Stimulated activated CD4-positive, alpha-beta T cell treated with anti-CD3 and anti-CD28 coated beads, Interleukin-1b, Interleukin-23, amount 100 ng/mL, for 48 hours (primary cell): ENCODE data around the gene GSTP1.
"Not testable (repeated sequence)": the region's sequence is repeated elsewhere in the genome, so short reads cannot be mapped to it uniquely, and the experiment has no call there.

Experiments used
- DNase-seq: peaks from one replicate; pipeline ENCODE4 v3.0.0-alpha.2; 2020

The GSTP1 gene

GRCh38 chr11:67583247-67584204 is at the start of gene GSTP1:
GSTP1 (plus strand) TSS chr11:67583812; CDS start chr11:67583844, 32 bp downstream.
- peak; percentile 78 for DNase-seq

- DNase-seq: no peak
Measured at GRCh38 chr11:67534070-67534679, 49.4 kb upstream of the GSTP1 start.

GRCh38 chr11:67535561-67535960 is 48.1 kb upstream of the GSTP1 start:
- DNase-seq: no peak

DNA sequence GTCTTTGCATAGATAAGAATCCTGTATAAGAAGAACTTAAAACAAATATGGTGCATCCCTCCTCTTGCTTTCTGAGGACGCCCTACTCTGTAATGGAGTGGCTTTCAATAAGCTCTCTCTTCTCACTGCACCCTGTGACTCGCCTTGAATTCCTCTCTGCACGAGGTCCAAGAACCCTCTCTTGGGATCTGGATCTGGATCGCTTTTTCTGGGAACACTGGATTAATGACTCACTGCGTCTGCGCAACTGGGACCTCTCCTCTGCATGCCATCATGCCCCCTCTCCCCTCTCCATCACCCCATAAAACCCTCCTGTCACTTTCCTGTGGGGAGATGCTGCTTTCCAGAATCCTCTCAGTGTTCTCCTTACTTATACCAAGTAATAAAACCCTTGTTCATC is 45.3 kb upstream of the GSTP1 start:
- DNase-seq: no peak

- no peak for DNase-seq
Measured at GRCh38 chr11:67538823-67539505, 44.6 kb upstream of the GSTP1 start.

DNA sequence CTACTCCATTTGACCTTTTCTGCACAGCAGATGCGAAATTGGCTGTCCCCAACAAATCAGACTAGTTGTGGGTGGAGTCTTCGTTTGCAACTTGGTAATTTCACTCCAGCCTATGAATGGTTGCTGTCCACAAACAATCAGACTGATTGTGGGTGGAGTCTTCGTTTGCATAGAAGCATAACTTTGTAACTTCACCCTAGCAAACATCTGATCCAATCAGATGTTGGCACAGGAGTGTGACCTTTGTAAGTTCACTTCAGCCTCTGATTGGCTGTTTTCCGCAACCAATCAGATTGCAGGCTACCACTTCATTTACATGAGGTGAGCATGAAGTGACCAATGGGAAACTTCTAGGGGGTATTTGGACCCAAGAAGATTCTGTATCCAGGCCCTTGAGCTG is 44.1 kb upstream of the GSTP1 start:
- no peak for DNase-seq

DNA sequence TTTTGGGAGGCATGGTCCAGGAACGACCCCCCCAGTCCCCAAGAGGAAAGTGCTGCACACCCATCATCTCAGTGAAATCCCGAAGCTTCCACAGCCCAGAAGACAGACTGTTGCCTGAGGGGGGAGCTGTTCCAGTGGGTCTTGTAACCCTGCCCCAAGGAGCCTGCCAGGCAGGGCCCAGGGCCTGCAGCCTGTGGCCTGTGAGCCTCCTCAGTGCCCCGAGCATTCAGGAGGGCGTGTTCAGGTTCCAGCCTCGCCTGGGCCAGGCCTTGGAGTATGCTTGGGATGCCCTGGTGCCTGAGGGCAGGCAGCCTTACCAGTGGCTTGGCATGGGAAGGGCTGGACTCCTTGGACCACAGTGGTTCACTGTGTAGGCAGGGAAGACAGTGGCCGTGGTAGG is 42.4 kb upstream of the GSTP1 start:
- DNase-seq: no peak

GRCh38 chr11:67542169-67542568 is 41.4 kb upstream of the GSTP1 start:
- no peak for DNase-seq

- DNase-seq: no peak
Measured at GRCh38 chr11:67542971-67543370, 40.6 kb upstream of the GSTP1 start.

GRCh38 chr11:67543585-67543984 is 40.0 kb upstream of the GSTP1 start:
- no peak for DNase-seq

DNA sequence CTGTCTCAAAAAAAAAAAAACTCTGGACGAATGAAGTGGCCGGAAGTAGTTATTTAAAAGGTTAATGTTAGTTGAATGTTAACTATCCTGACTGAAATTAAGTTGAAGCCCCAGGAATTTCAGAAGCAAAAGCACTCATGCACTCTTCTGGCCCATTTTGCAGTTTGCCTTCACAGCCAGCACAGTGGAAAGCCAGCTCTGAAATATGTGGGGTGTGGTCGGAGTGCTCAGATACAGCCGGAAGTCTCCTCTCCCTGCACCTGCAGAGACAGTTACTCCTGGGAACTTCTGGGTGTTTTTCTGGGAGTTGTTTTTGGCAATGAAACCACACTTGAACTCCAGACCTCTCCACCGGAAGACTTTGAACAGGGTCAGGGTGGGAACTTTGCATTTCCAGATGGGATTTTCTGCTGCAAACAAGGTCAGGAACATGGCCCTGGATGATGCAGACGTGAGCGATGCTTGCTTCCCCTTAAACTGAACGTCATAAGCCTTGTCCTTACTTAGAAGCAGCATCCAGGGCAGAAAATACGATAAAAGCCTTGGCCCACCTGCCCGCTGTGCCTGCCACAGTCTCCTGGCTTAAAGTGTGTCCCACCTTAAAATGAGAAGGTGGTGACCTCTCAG is 38.9 kb upstream of the GSTP1 start:
- no peak for DNase-seq

DNA sequence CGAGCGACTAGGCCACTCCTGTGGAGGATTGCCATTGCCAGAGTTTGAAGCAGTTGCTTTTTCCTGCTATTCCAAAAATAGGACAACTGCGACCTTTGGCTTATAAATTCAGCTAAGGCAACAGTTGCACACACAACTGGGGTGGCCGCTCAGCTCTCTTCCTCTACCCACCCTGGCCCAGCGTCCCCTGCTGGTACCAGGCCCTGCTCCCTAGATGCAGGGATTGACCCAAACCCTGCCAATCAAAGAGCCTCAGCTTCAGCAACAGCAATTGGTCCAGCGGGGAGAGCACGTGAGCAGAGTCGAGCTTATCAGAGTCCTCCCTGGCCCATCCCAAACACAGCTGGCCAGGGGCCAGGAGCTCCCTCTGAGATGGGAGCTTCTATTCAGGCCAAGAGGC is 38.3 kb upstream of the GSTP1 start:
- no peak for DNase-seq

DNA sequence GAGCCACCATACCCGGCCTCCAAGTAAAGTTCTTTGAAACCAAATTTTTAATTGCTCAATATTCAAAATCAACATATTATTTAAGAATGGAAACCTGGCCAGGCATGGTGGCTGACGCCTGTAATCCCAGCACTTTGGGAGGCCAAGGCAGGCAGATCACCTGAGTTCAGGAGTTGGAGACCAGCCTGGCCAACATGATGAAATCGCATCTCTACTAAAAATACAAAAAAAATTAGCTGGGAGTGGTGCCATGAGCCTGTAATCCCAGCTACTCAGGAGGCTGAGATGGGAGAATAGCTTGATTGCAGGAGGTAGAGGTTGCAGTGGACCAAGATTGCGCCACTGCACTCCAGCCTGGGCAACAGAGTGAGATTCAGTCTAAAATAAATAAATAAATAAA is 35.5 kb upstream of the GSTP1 start:
- not testable (repeated sequence) for DNase-seq

GRCh38 chr11:67548555-67549110 is 35.0 kb upstream of the GSTP1 start:
- DNase-seq: no peak

GRCh38 chr11:67551127-67551526 is 32.5 kb upstream of the GSTP1 start:
- no peak for DNase-seq

DNA sequence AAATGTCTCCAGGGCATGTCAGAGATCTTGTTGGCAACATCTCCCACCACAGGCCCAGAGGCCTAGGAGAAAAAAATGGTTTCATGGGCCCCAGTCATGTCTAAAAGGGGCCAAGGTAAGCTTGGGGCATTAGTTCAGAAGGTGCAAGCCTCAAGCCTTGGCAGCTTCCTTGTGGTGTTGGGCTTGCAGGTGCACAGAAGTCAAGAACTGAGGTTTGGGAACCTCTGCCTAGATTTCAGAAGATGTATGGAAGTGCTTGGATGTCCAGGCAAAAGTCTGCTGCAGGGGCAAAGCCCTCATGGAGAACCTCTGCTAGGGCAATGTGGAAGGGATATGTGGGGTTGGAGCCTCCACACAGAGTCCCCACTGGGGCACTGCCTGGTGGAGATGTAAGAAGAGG is 31.9 kb upstream of the GSTP1 start:
- not testable (repeated sequence) for DNase-seq

GRCh38 chr11:67556244-67556643 is 27.4 kb upstream of the GSTP1 start:
- DNase-seq: no peak

GRCh38 chr11:67558084-67558772 is 25.4 kb upstream of the GSTP1 start:
- DNase-seq: no peak

DNA sequence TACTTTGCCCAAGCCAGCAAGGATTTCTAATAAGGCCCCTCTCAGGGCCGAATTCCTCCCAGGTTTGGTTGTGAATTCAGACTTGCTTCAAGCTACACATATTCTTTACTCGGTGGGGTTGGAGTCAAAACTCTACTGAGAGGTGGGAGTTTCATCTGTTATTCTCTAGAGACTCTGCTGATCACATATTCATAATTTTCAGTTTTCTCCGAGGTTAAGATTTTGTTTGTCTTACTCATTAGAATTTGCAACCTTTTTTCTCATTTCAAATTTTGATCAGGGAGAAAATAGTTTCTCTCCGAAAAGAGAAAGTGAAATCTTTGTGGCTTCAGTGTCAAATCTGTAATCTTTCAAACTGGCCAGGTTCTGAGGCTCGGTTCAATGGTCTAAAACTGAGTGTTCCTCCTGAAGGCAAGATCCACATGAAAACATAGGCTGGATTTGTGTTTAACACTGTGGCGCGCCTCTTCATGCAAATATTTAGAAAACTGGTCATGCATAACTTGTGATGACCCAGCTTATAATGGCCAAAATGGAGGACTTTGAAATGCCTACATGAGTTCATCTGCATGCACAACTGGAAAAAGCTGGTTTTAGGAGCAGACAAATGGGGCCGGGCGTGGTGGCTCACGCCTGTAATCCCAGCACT is 21.5 kb upstream of the GSTP1 start:
- DNase-seq: no peak

DNA sequence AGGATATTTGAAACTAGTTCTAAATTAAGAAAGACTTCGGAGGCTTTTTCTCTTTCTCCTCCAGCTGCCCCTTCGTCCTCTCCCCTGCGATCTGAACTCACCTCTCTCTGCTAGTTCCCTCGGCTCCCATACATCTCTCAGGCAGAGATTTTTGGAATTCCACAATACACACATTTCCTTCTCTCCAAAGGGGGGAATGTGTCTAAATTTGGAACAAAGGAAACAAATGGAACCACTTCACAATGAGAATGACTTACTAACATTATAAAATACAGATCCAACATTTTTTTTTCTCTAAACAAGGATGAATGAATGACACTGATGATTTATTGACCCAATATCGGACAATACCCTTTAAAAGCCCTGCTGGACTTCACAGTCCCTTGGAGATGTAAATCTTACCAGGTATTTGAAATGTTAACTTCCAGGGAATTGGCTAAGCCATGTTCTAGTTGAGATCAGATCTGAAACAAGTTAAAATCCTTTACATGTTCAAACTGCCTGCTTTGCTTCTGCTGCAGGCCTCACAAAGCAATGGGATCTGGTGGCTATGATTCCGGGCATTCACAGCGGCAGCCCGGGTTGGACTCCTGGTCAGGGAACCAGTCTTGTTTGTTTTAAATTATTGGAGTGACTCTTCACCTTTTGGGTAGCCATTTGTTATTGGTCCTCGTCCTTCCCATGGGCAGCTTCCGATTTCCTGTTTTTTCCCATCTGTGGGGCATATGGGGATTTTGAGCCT is 20.5 kb upstream of the GSTP1 start:
- no peak for DNase-seq

- not testable (repeated sequence) for DNase-seq
Measured at GRCh38 chr11:67563705-67564114, 19.9 kb upstream of the GSTP1 start.
